ENCODE results near the gene MEIS2. TPM values are rescaled to one million over a fixed set of nuclear protein-coding genes. Genes with fewer than 3 reads are reported as not detected.

The MEIS2 gene
- total RNA-seq, 1 experiment from 2014 or later: 9.3 TPM

GRCh38 chr15:37070686-37071085 lies 29.7 kb downstream of the MEIS2 start:
- Histone ChIP-seq H3K36me3 (ENCODE audit: insufficient read depth, low read length, poor library complexity, severe bottlenecking) (no peaks in the 10 kb centered on the region), H3K4me3 (ENCODE audit: low read depth, low read length, poor library complexity, severe bottlenecking) (no peak overlapping the region), H3K9me3 (ENCODE audit: low read depth, low read length, poor library complexity, severe bottlenecking) (no peaks in the 10 kb centered on the region), H3K27ac (ENCODE audit: low read depth, low read length, poor library complexity, severe bottlenecking) (no peak overlapping the region), H3K4me1 (ENCODE audit: insufficient read depth, low read length, poor library complexity, severe bottlenecking) (no peaks in the 10 kb centered on the region), H3K27me3 (replicated peaks; ENCODE audit: insufficient read depth, low read depth, low read length, poor library complexity) (no peaks in the 10 kb centered on the region)
- TF ChIP-seq, protein P1, sequence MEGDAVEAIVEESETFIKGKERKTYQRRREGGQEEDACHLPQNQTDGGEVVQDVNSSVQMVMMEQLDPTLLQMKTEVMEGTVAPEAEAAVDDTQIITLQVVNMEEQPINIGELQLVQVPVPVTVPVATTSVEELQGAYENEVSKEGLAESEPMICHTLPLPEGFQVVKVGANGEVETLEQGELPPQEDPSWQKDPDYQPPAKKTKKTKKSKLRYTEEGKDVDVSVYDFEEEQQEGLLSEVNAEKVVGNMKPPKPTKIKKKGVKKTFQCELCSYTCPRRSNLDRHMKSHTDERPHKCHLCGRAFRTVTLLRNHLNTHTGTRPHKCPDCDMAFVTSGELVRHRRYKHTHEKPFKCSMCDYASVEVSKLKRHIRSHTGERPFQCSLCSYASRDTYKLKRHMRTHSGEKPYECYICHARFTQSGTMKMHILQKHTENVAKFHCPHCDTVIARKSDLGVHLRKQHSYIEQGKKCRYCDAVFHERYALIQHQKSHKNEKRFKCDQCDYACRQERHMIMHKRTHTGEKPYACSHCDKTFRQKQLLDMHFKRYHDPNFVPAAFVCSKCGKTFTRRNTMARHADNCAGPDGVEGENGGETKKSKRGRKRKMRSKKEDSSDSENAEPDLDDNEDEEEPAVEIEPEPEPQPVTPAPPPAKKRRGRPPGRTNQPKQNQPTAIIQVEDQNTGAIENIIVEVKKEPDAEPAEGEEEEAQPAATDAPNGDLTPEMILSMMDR (conservative IDR thresholded peaks at IDR 0.05; ENCODE audit: low read depth, low read length): no peak
- TF ChIP-seq EZH2 (IDR thresholded peaks at IDR 0.05; ENCODE audit: borderline replicate concordance, low read depth, low read length, poor library complexity, severe bottlenecking): no peak
- ChIA-PET POLR2A (ENCODE audit: low non-redundant PET) (no interaction called here), CTCF (no interaction called here)
- intact Hi-C loops (cut with micrococcal nuclease; ENCODE audit: unreplicated experiment): no loop called here
- no TSS peak for BruUV-seq (replicated peaks)
- no peak for DNase-seq (ENCODE audit: low spot score)

GRCh38 chr15:37061996-37062395 lies 38.4 kb downstream of the MEIS2 start:
- CTCF ChIA-PET: no interaction called here

DNA sequence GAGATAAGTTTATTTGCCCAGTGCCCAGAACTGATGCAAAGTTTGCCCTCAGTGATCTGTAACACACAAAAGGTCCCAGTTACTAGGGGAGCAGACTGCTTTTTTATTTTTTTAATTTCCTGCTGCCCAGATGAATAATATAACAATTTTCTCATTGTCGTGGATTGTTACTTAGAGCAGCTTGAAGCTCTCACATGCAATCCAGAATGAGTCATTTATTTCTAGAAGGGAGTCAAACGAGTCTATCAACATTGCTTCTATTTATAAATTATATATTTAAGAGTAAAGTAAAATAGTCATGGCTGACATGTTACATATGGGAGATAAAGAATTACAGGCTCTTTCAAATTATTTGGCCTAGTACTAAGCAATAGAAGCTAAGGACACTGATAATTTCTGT lies 41.3 kb downstream of the MEIS2 start:
- H3K4me1 ChIP-seq (ENCODE audit: insufficient read depth, low read length, poor library complexity, severe bottlenecking): peaks cover 10% of the 10 kb centered on the region
- TF ChIP-seq, protein P1 (conservative IDR thresholded peaks at IDR 0.05; ENCODE audit: low read depth, low read length): no peak
- TF ChIP-seq EZH2 (IDR thresholded peaks at IDR 0.05; ENCODE audit: borderline replicate concordance, low read depth, low read length, poor library complexity, severe bottlenecking): no peak
- no peak for DNase-seq (ENCODE audit: low spot score)
- ChIA-PET CTCF (no interaction called here), POLR2A (ENCODE audit: low non-redundant PET) (no interaction called here)
- H3K36me3 ChIP-seq (ENCODE audit: insufficient read depth, low read length, poor library complexity, severe bottlenecking): no peaks in the 10 kb centered on the region
- no peak overlapping the region for H3K27ac ChIP-seq (ENCODE audit: low read depth, low read length, poor library complexity, severe bottlenecking)
- intact Hi-C loops (cut with micrococcal nuclease; ENCODE audit: unreplicated experiment): no loop called here
- H3K4me3 ChIP-seq (ENCODE audit: low read depth, low read length, poor library complexity, severe bottlenecking): no peak overlapping the region
- H3K9me3 ChIP-seq (ENCODE audit: low read depth, low read length, poor library complexity, severe bottlenecking): no peaks in the 10 kb centered on the region
- H3K27me3 ChIP-seq (replicated peaks; ENCODE audit: insufficient read depth, low read depth, low read length, poor library complexity): no peaks in the 10 kb centered on the region
- BruUV-seq (replicated peaks): no TSS peak

More at GRCh38 chr15:37061996-37062395, 38.4 kb downstream of the MEIS2 start:
- intact Hi-C loops (cut with micrococcal nuclease; ENCODE audit: unreplicated experiment): no loop called here
- Histone ChIP-seq H3K9me3 (ENCODE audit: low read depth, low read length, poor library complexity, severe bottlenecking) (no peaks in the 10 kb centered on the region), H3K36me3 (ENCODE audit: insufficient read depth, low read length, poor library complexity, severe bottlenecking) (no peaks in the 10 kb centered on the region), H3K27ac (ENCODE audit: low read depth, low read length, poor library complexity, severe bottlenecking) (no peak overlapping the region), H3K4me1 (ENCODE audit: insufficient read depth, low read length, poor library complexity, severe bottlenecking) (no peaks in the 10 kb centered on the region), H3K4me3 (ENCODE audit: low read depth, low read length, poor library complexity, severe bottlenecking) (no peak overlapping the region), H3K27me3 (replicated peaks; ENCODE audit: insufficient read depth, low read depth, low read length, poor library complexity) (no peaks in the 10 kb centered on the region)
- TF ChIP-seq, protein P1 (conservative IDR thresholded peaks at IDR 0.05; ENCODE audit: low read depth, low read length): no peak
- no peak for TF ChIP-seq EZH2 (IDR thresholded peaks at IDR 0.05; ENCODE audit: borderline replicate concordance, low read depth, low read length, poor library complexity, severe bottlenecking)
- DNase-seq (ENCODE audit: low spot score): no peak
- POLR2A ChIA-PET (ENCODE audit: low non-redundant PET): no interaction called here
- no TSS peak for BruUV-seq (replicated peaks)

Measured in A673 (cell line).